ENCODE data around the gene NFIL3. TPM values are rescaled to one million over a fixed set of nuclear protein-coding genes. Genes with fewer than 3 reads are reported as not detected.

NFIL3 gene
- total and polyA plus RNA-seq, 4 experiments from 2014 or later: 1.8 to 3.3 (median 2.6) TPM

DNA sequence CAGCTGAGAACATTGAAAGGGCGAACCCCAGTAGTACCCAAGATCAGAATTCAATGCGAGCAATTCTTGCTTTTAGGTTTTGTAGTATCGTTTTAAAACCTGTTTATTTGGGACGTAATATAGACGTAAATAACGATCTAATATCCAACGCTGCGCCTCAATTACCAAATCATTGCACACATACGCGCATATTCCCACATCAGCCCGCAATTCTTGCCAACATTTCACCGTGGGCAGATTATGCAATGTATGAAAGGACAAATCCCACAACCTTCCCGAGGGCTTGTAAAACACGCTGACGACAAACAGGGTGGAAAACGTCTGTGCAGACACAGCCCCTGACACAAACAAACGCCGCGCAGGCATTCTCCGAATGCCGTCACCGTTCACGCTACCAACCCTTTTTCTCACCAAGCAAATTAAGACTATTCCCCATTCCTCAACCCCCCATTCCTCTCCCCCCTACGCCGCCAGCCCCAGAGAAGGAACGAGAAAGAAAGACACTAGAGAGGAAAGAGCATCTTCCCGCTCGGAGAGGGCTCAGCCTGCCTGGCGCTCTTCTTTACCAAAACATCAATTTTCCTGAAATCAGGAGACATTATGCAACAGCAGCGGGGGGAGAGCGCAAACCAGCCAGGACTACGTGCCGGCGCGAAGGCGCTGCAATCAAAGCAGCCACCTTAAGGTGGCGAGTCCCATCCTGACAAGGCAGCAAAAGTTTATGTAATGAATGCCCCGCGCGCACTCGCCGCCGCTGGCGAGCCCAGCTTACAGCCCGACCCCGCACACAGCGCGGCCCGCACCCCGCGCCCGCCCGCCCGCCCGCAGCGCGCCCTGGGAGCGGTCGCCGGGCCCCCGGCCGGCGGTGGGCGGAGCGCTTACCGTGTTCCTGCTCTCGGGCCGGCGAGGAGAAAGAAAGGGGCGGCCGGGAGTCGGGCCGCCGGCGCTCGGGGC, 597 bp downstream of the NFIL3 start:
- H3K4me1 Mint-ChIP-seq: peaks cover 35 to 46% (median 41%) of the 10 kb centered on the region in 4 donors
- H3K4me3 Mint-ChIP-seq: peak overlapping the region; percentile 86 to 98 (median 92)
- no peak overlapping the region for H3K27ac ChIP-seq (ENCODE audit: low read depth, low read length)
- H3K27me3 Mint-ChIP-seq: peaks cover 28 to 29% of the 10 kb centered on the region in 2 donors
- peaks cover 36% of the 10 kb centered on the region for H3K4me1 ChIP-seq (ENCODE audit: insufficient read depth, low read length)
- H3K27me3 ChIP-seq (ENCODE audit: insufficient read depth, low read length): peaks cover 18% of the 10 kb centered on the region
- DNase-seq: peak; percentile 61 to 72 (median 67)
- peak overlapping the region; percentile 51 to 88 for H3K4me3 ChIP-seq (ENCODE audit: low read length in 2 of 2)
- POLR2A ChIA-PET (ENCODE audit: partially characterized antibody): interaction anchor here (1.7 to 2.5 kb wide), 3 partner anchors 62 to 386 kb away, joined by 4 to 16 read pairs (median 5); partner anchors contain the start of gene AUH
- peaks cover 0 to 18% of the 10 kb centered on the region in 2 donors for H3K36me3 Mint-ChIP-seq
- H3K27ac Mint-ChIP-seq: peak overlapping the region; percentile 23 to 95 (median 84)
- no peaks in the 10 kb centered on the region for H3K36me3 ChIP-seq (ENCODE audit: insufficient read depth, low read length)
- intact Hi-C loops (cut with micrococcal nuclease): loop anchor here (1.0 to 10.0 kb wide), 3 partner anchors 62 to 902 kb away; partner anchors contain the start of genes AUH, CENPP and NOL8
- CTCF ChIA-PET (ENCODE audit: partially characterized antibody): interaction anchor here (0.6 to 8.1 kb wide), 3 partner anchors 284 to 507 kb away, joined by 3 to 155 read pairs (median 3); no protein-coding TSS in a partner anchor
- no peaks in the 10 kb centered on the region for H3K9me3 Mint-ChIP-seq
- no peaks in the 10 kb centered on the region for H3K9me3 ChIP-seq (ENCODE audit: control insufficient read depth in 1 of 2, low read length in 2 of 2)

DNA sequence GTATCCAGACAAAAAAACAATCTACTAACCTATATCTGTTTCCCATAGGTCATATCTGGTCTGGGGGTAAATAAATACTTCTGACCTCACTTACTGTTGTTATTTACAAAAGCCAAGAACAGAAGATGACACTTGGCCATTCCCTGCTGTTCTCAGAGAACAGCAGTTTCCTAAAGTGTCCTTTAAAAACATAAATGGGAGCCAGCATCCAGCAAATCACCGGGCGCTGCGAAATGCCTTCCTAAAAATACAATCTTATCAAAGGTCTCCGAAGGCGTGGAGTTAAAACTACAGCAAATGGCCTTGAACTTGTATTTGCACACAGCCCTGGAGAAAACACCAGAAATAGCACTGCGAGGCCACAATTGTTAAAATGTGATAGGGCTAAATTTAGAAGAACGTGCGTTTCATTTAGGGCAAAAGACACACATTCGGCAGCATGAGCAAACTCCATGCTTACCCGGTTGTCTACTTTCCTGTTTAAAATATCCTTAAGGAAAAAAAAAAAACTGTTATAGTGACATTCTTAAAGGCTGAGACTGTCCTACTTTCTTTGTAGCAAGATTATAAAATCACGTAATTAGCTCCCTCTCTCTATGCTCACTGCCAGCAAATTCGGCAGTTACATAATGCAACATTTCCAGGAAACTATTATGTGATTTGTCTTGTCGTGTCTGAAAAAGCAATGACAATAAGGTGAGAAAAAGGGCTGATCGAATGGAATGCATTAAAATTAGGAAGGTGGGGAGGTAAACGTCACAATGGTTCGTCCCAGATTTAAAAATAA, 1.5 kb downstream of the NFIL3 start:
- Histone ChIP-seq H3K9me3 (ENCODE audit: control insufficient read depth in 1 of 2, low read length in 2 of 2) (no peaks in the 10 kb centered on the region), H3K4me1 (ENCODE audit: insufficient read depth, low read length) (peaks cover 36% of the 10 kb centered on the region), H3K27me3 (ENCODE audit: insufficient read depth, low read length) (peaks cover 18% of the 10 kb centered on the region), H3K36me3 (ENCODE audit: insufficient read depth, low read length) (no peaks in the 10 kb centered on the region), H3K4me3 (ENCODE audit: low read length in 2 of 2) (peak overlapping the region; percentile 51 to 88), H3K27ac (ENCODE audit: low read depth, low read length) (no peak overlapping the region)
- Mint-ChIP-seq H3K9me3 (no peaks in the 10 kb centered on the region), H3K4me3 (peak overlapping the region; percentile 86 to 98 (median 92)), H3K36me3 (peaks cover 0 to 18% of the 10 kb centered on the region in 2 donors), H3K27ac (peak overlapping the region in 4 of 7 donors; percentile 16 to 95 (median 80)), H3K4me1 (peaks cover 35 to 46% (median 41%) of the 10 kb centered on the region in 4 donors), H3K27me3 (peaks cover 28 to 30% of the 10 kb centered on the region in 2 donors)
- ChIA-PET POLR2A (ENCODE audit: partially characterized antibody) (interaction anchor here (2.5 kb wide), 1 partner anchor 61 kb away, joined by 16 read pairs; the partner anchor contains the start of gene AUH), CTCF (ENCODE audit: partially characterized antibody) (interaction anchor here (0.6 to 1.3 kb wide), 2 partner anchors 507 kb away, joined by 3 to 4 read pairs; no protein-coding TSS in a partner anchor)
- intact Hi-C loops (cut with micrococcal nuclease): loop anchor here (5.0 to 10.0 kb wide), 2 partner anchors 320 to 903 kb away; partner anchors contain the start of genes CENPP and NOL8
- peak in 1 of 5 donors; percentile 6 for DNase-seq

DNA sequence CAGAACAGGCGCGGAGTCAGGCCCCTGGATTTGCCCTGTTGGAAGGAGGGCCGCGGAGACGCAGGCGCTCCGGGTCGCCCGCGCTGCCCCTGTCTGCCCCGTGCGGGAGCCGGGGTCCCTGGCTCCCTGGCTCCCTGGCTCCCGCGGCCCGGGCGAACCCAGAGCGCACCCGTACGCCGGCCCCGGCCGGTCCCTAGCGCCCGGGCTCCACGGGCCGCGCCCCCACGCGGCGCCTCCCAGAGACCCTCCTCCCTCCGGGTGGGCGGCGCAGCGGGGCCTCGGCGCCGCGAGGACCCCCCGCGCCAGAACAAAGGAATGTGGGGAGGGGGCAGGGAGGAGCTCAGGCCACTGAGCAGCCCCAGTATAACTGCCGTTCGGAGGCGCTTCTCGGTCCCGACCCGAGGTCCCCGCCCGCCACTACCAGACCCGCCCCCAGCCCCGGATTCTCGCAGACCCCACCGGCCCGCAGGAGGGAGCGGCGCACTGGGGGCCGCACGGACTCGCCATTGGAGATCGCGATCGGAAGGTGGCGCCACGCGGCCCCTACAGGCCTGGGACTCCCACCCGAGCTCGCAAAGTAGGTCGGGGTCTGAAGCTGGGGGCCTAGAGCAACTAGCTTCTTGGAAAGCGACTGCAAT, 2.4 kb downstream of the NFIL3 start:
- no peak overlapping the region for H3K27ac ChIP-seq (ENCODE audit: low read depth, low read length)
- DNase-seq: no peak
- Mint-ChIP-seq H3K36me3 (peaks cover 0 to 18% of the 10 kb centered on the region in 2 donors), H3K9me3 (no peaks in the 10 kb centered on the region), H3K4me1 (peaks cover 35 to 45% (median 40%) of the 10 kb centered on the region in 4 donors), H3K4me3 (peak overlapping the region in 6 of 8 donors; percentile 45 to 98 (median 94)), H3K27ac (peak overlapping the region in 1 of 7 donors; percentile 90), H3K27me3 (peaks cover 33% of the 10 kb centered on the region in 2 donors)
- peaks cover 18% of the 10 kb centered on the region for H3K27me3 ChIP-seq (ENCODE audit: insufficient read depth, low read length)
- ChIA-PET POLR2A (ENCODE audit: partially characterized antibody) (no interaction called here), CTCF (ENCODE audit: partially characterized antibody) (interaction anchor here (1.3 kb wide), 1 partner anchor 506 kb away, joined by 4 read pairs; no protein-coding TSS in a partner anchor)
- H3K4me3 ChIP-seq (ENCODE audit: low read length in 2 of 2): no peak overlapping the region
- intact Hi-C loops (cut with micrococcal nuclease): loop anchor here (5.0 to 10.0 kb wide), 2 partner anchors 319 to 904 kb away; partner anchors contain the start of genes CENPP and NOL8
- peaks cover 36% of the 10 kb centered on the region for H3K4me1 ChIP-seq (ENCODE audit: insufficient read depth, low read length)
- no peaks in the 10 kb centered on the region for H3K36me3 ChIP-seq (ENCODE audit: insufficient read depth, low read length)
- H3K9me3 ChIP-seq (ENCODE audit: control insufficient read depth in 1 of 2, low read length in 2 of 2): no peaks in the 10 kb centered on the region

DNA sequence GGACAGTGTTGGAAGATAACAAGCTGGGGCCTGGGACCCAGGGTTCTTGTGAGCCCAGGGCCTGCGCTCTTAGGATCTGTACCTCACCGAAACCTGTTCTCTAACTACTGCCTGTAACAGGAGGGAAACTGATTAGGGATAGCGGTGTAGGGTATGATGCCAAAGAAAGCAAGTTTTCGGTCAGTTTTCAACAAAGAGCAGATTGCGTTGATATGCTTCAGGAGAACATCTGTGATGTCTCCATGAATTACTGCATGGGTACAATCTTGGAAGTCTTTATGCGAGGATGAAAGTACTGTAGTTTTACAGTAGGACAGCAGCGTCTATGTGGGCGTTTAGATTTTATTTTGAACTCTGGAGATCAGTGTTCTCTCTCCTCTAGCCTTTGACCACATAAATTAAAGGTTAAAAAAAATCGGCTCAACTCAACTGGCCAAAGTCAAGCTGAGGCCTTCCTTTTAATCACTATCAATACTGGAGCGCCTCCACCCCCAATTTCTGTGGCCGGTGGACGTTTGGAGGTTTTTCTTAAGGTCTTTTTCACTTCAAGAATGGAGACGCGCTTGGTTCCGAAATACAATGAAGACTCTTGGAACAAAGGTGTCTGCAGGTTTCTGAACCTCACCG, 3.0 kb downstream of the NFIL3 start:
- H3K9me3 ChIP-seq (ENCODE audit: control insufficient read depth in 1 of 2, low read length in 2 of 2): no peaks in the 10 kb centered on the region
- H3K4me1 Mint-ChIP-seq: peaks cover 29 to 39% (median 34%) of the 10 kb centered on the region in 4 donors
- H3K4me3 Mint-ChIP-seq: peak overlapping the region in 5 of 8 donors; percentile 15 to 64 (median 54)
- H3K4me1 ChIP-seq (ENCODE audit: insufficient read depth, low read length): peaks cover 32% of the 10 kb centered on the region
- no peak overlapping the region for H3K4me3 ChIP-seq (ENCODE audit: low read length in 2 of 2)
- H3K27ac Mint-ChIP-seq: no peak overlapping the region
- peaks cover 18% of the 10 kb centered on the region for H3K27me3 ChIP-seq (ENCODE audit: insufficient read depth, low read length)
- no peak for DNase-seq
- H3K36me3 ChIP-seq (ENCODE audit: insufficient read depth, low read length): no peaks in the 10 kb centered on the region
- peaks cover 0 to 18% of the 10 kb centered on the region in 2 donors for H3K36me3 Mint-ChIP-seq
- peaks cover 33% of the 10 kb centered on the region in 2 donors for H3K27me3 Mint-ChIP-seq
- intact Hi-C loops (cut with micrococcal nuclease): loop anchor here (5.0 to 10.0 kb wide), 2 partner anchors 318 to 904 kb away; partner anchors contain the start of genes CENPP and NOL8
- no peak overlapping the region for H3K27ac ChIP-seq (ENCODE audit: low read depth, low read length)
- no peaks in the 10 kb centered on the region for H3K9me3 Mint-ChIP-seq
- ChIA-PET CTCF (ENCODE audit: partially characterized antibody) (interaction anchor here (1.3 kb wide), 1 partner anchor 506 kb away, joined by 4 read pairs; no protein-coding TSS in a partner anchor), POLR2A (ENCODE audit: partially characterized antibody) (no interaction called here)

DNA sequence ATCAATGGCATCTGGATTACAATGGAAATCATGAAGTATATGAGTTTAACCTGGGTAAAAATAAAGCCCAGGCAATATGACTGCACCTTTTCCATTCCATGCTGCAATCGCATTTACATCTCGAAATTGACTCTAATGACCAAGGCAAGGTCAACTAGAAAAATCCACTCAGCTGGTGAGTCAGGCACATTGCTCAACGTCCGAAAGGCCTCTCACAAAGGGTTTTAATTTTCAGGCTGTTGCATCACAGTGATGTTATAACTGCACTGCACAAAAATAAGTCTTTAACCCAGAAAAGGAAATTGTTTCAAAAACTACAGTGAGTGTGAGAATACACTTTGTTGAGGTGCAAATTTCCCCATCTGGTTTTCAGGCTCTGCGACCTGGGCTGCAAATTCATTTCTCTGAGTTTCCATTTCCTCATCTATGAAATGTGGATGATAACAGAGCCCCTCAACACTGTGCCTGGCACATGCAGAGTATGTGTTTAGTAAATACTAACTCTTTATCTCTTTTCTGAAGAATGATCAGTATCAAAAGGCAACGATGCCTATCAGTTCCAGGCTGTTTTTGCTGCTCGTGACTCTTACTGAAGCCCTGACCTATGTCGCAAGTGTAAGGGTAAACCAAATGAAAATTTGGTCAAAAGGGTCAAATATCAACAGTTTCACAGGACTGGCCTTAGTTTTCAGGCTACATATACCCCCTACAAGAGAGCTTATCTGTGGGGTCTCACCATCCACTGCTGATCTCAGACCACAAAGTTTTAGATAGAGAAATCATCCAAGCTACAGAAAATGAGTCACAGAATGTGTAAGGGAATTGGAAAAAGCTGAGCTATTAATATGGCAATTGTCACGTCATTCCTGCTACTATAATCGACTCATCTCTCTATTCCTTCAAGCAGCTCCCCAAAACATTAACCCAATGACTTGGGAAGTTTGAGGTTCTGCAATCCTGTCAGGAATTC, 4.1 kb downstream of the NFIL3 start:
- peaks cover 29 to 34% of the 10 kb centered on the region in 2 donors for H3K27me3 Mint-ChIP-seq
- peaks cover 18% of the 10 kb centered on the region for H3K27me3 ChIP-seq (ENCODE audit: insufficient read depth, low read length)
- POLR2A ChIA-PET (ENCODE audit: partially characterized antibody): no interaction called here
- peak overlapping the region in 1 of 8 donors; percentile 55 for H3K4me3 Mint-ChIP-seq
- H3K4me1 Mint-ChIP-seq: peaks cover 19 to 28% (median 24%) of the 10 kb centered on the region in 4 donors
- DNase-seq: no peak
- H3K9me3 ChIP-seq (ENCODE audit: control insufficient read depth in 1 of 2, low read length in 2 of 2): no peaks in the 10 kb centered on the region
- intact Hi-C loops (cut with micrococcal nuclease): loop anchor here (5.0 to 10.0 kb wide), 2 partner anchors 317 to 905 kb away; partner anchors contain the start of genes CENPP and NOL8
- H3K4me1 ChIP-seq (ENCODE audit: insufficient read depth, low read length): peaks cover 21% of the 10 kb centered on the region
- CTCF ChIA-PET (ENCODE audit: partially characterized antibody): interaction anchor here (0.7 kb wide), 1 partner anchor 245 kb away, joined by 3 read pairs; no protein-coding TSS in a partner anchor
- no peaks in the 10 kb centered on the region for H3K36me3 ChIP-seq (ENCODE audit: insufficient read depth, low read length)
- H3K4me3 ChIP-seq (ENCODE audit: low read length in 2 of 2): no peak overlapping the region
- peaks cover 0 to 10% of the 10 kb centered on the region in 2 donors for H3K36me3 Mint-ChIP-seq
- no peak overlapping the region for H3K27ac ChIP-seq (ENCODE audit: low read depth, low read length)
- no peaks in the 10 kb centered on the region for H3K9me3 Mint-ChIP-seq
- H3K27ac Mint-ChIP-seq: no peak overlapping the region
